ENCODE data around the gene RABGGTB. TPM values are rescaled to one million over a fixed set of nuclear protein-coding genes. Genes with fewer than 3 reads are reported as not detected.

RABGGTB gene
- total RNA-seq, 1 experiment from 2014 or later, result 139 TPM

GRCh38 chr1:75768016-75768415, 18.0 kb upstream of the RABGGTB start:
- H3K36me3 Mint-ChIP-seq, result no peaks in the 10 kb centered on the region
- ChIA-PET CTCF (interaction anchor here (1.7 kb wide), 1 partner anchor 153 kb away, joined by 4 read pairs; no protein-coding TSS in a partner anchor), POLR2A (no interaction called here)
- peaks cover 16% of the 10 kb centered on the region for H3K4me1 Mint-ChIP-seq
- no peaks in the 10 kb centered on the region for H3K27me3 Mint-ChIP-seq (ENCODE audit: low read depth)
- peak overlapping the region; percentile 27; the same call in 1 of the 2 replicates for H3K27ac Mint-ChIP-seq
- TF ChIP-seq ZNF425 (CRISPR knock-in tag; conservative IDR thresholded peaks at IDR 0.05) (no peak), ZNF532 (CRISPR knock-in tag; IDR thresholded peaks at IDR 0.05; ENCODE audit: borderline replicate concordance) (no peak), SMAD4 (CRISPR knock-in tag; IDR thresholded peaks at IDR 0.05) (no peak)
- ATAC-seq (peak; percentile 46), DNase-seq (ENCODE audit: low spot score) (no peak)
- H3K4me3 Mint-ChIP-seq, result no peak overlapping the region
- no peaks in the 10 kb centered on the region for H3K9me3 Mint-ChIP-seq

- ChIA-PET CTCF (no interaction called here), POLR2A (no interaction called here)
- TF ChIP-seq NR2C2 (CRISPR knock-in tag; IDR thresholded peaks at IDR 0.05), result no peak
- Mint-ChIP-seq H3K27ac (peak overlapping the region; percentile 31; the same call in 1 of the 2 replicates), H3K4me1 (peaks cover 16% of the 10 kb centered on the region), H3K36me3 (no peaks in the 10 kb centered on the region), H3K4me3 (no peak overlapping the region), H3K27me3 (ENCODE audit: low read depth) (no peaks in the 10 kb centered on the region), H3K9me3 (no peaks in the 10 kb centered on the region)
- DNase-seq (ENCODE audit: low spot score) (no peak), ATAC-seq (no peak)
Observed at GRCh38 chr1:75770761-75771160, 15.3 kb upstream of the RABGGTB start.

- H3K4me3 Mint-ChIP-seq, result no peak overlapping the region
- peaks cover 3% of the 10 kb centered on the region for H3K9me3 Mint-ChIP-seq
- no peaks in the 10 kb centered on the region for H3K27me3 Mint-ChIP-seq (ENCODE audit: low read depth)
- no peak overlapping the region for H3K27ac Mint-ChIP-seq
- ChIA-PET POLR2A (no interaction called here), CTCF (no interaction called here)
- no peak for TF ChIP-seq NR3C1 (CRISPR knock-in tag; conservative IDR thresholded peaks at IDR 0.05; ENCODE audit: low read depth)
- no peak for TF ChIP-seq USF2 (CRISPR knock-in tag; IDR thresholded peaks at IDR 0.05)
- TF ChIP-seq NFE2L1 (CRISPR knock-in tag; IDR thresholded peaks at IDR 0.05), result no peak
- TF ChIP-seq PREB (CRISPR knock-in tag; IDR thresholded peaks at IDR 0.05; ENCODE audit: borderline replicate concordance), result no peak
- no peak for TF ChIP-seq ZNF281 (CRISPR knock-in tag; IDR thresholded peaks at IDR 0.05)
- TF ChIP-seq MYBL2 (CRISPR knock-in tag; IDR thresholded peaks at IDR 0.05), result no peak
- TF ChIP-seq E2F5 (CRISPR knock-in tag; IDR thresholded peaks at IDR 0.05), result no peak
- TF ChIP-seq AFF4 (CRISPR knock-in tag; IDR thresholded peaks at IDR 0.05; ENCODE audit: borderline replicate concordance), result no peak
- no peak for TF ChIP-seq GTF2I (CRISPR knock-in tag; conservative IDR thresholded peaks at IDR 0.05)
- TF ChIP-seq JUN (CRISPR knock-in tag; IDR thresholded peaks at IDR 0.05), result no peak
- TF ChIP-seq SOX15 (CRISPR knock-in tag; IDR thresholded peaks at IDR 0.05), result no peak
- H3K4me1 Mint-ChIP-seq, result peaks cover 16% of the 10 kb centered on the region
- DNase-seq (ENCODE audit: low spot score) (no peak), ATAC-seq (no peak)
- H3K36me3 Mint-ChIP-seq, result 0 out of 2 replicates have a peak, but pooled peaks cover 2% of the 10 kb centered on the region
Observed at GRCh38 chr1:75771978-75772377, 14.1 kb upstream of the RABGGTB start.

Measured in WTC11 (cell line).